Pulmonary artery endothelial cell (primary cell): ENCODE data around the gene BICC1. TPM values are rescaled to one million over a fixed set of nuclear protein-coding genes. Genes with fewer than 3 reads are reported as not detected.

Experiments
- DNase-seq: peaks from one replicate; pipeline ENCODE4 v3.0.0-alpha.2; 2011; ENCODE audit warnings: low read depth, low spot score
- total RNA-seq: library from RNA; depleted of rRNA; stranded (reverse); fragments of >200 nt; gene quantifications from 2 replicates; pipeline ENCODE4 v1.2.3, GENCODE V29; 2014

Gene BICC1
- total RNA-seq, 1 donor from 2014 or later = 1.7 TPM

- no peak for DNase-seq
These were observed 264.1 kb downstream of the BICC1 start for GRCh38 chr10:58776568-58777318.

- DNase-seq = no peak
These were observed 266.3 kb downstream of the BICC1 start for GRCh38 chr10:58778966-58779365.

- no peak for DNase-seq
These were observed 266.9 kb downstream of the BICC1 start for GRCh38 chr10:58779594-58779993.

GRCh38 chr10:58780476-58780875 is 267.8 kb downstream of the BICC1 start:
- DNase-seq = no peak

GRCh38 chr10:58781873-58782488 is 269.3 kb downstream of the BICC1 start:
- peak; percentile 1 for DNase-seq

GRCh38 chr10:58782876-58783851 is 270.5 kb downstream of the BICC1 start:
- DNase-seq = no peak

- DNase-seq = no peak
These were observed 271.7 kb downstream of the BICC1 start for GRCh38 chr10:58784361-58784760.

GRCh38 chr10:58785354-58785753 is 272.7 kb downstream of the BICC1 start:
- DNase-seq = no peak

- no peak for DNase-seq
These were observed 278.5 kb downstream of the BICC1 start for GRCh38 chr10:58791137-58791536.

- DNase-seq = no peak
These were observed 282.9 kb downstream of the BICC1 start for GRCh38 chr10:58795560-58795959.

GRCh38 chr10:58796242-58796641 is 283.6 kb downstream of the BICC1 start:
- DNase-seq = no peak

GRCh38 chr10:58796824-58797223 is 284.2 kb downstream of the BICC1 start:
- no peak for DNase-seq

GRCh38 chr10:58797356-58797755 is 284.7 kb downstream of the BICC1 start:
- DNase-seq = no peak

- DNase-seq = no peak
These were observed 289.4 kb downstream of the BICC1 start for GRCh38 chr10:58802047-58802446.

GRCh38 chr10:58806323-58806722 is 293.7 kb downstream of the BICC1 start:
- DNase-seq = no peak

GRCh38 chr10:58806970-58807628 is 294.4 kb downstream of the BICC1 start:
- DNase-seq = no peak

GRCh38 chr10:58807629-58808022 is 295.0 kb downstream of the BICC1 start:
- DNase-seq = no peak

GRCh38 chr10:58810751-58811150 is 298.1 kb downstream of the BICC1 start:
- DNase-seq = no peak

- no peak for DNase-seq
These were observed 300.9 kb downstream of the BICC1 start for GRCh38 chr10:58813573-58813972.

- DNase-seq = no peak
These were observed 304.7 kb downstream of the BICC1 start for GRCh38 chr10:58817201-58817846.

- no peak for DNase-seq
These were observed 306.2 kb downstream of the BICC1 start for GRCh38 chr10:58818900-58819299.
